ENCODE measurements around the gene SPAG6.

Gene SPAG6

DNA sequence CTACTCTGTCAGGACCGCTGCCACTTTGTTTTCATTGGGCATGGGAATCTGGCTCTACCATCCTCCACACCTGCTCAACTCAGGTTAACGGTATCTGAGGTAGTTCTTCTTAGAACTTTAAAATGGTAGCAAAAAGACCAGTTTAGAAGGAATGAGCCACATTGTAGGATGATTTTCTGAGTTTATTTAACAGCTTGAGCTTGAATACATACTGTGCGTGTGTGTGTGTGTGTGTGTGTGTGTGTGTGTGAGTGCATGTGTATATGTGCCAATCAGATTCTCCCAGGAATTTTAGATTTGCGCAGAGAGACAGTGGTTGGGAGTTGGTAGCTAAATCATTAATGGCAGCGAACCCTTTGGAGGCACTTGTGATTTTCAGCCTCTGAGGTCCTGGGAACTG lies 81.4 kb downstream of the SPAG6 start:
- Histone ChIP-seq H3K27ac (ENCODE audit: low read depth, low read length) (no peak overlapping the region), H3K36me3 (ENCODE audit: low read length) (no peaks in the 10 kb centered on the region), H3K4me3 (ENCODE audit: insufficient read depth, low read length, poor library complexity, severe bottlenecking) (no peak overlapping the region), H3K9me2 (replicated peaks; ENCODE audit: insufficient read depth, low read length) (no peaks in the 10 kb centered on the region), H3K79me2 (ENCODE audit: insufficient read depth, low read length) (no peaks in the 10 kb centered on the region), H3K9me3 (ENCODE audit: insufficient read depth, low read length) (no peaks in the 10 kb centered on the region), H4K20me1 (ENCODE audit: low read depth, low read length) (no peaks in the 10 kb centered on the region), H2AFZ (ENCODE audit: low read depth, low read length, severe bottlenecking) (no peak overlapping the region), H3K9ac (ENCODE audit: low read length) (no peak overlapping the region), H3K4me2 (ENCODE audit: low read depth, low read length, poor library complexity, severe bottlenecking) (no peak overlapping the region), H3F3A (ENCODE audit: insufficient read depth) (no peaks in the 10 kb centered on the region), H3K27me3 (ENCODE audit: low read length) (no peaks in the 10 kb centered on the region)
- TF ChIP-seq EZH2phosphoT487 (conservative IDR thresholded peaks at IDR 0.05; ENCODE audit: low read length) = no peak

DNA sequence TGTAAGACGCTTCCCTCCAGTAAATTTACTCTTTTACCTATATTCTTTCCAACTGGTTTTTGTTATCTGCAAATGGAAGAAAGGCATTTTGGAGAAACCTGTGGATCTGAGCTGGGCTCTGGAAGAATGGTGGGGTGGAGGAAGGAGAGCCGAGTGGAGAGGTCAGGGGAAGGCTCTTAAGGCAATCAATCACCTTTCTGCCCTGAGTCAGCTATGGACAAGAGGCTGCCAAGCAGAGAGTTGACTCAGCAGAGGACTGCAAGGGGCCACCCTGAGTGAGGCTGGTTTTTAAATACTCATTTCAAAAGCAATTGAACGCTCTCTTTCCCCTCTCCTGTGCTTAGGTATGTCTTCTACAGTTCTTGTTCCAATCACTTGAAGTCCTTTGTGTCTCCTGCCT lies 81.8 kb downstream of the SPAG6 start:
- H3K27me3 ChIP-seq (ENCODE audit: low read length) = no peaks in the 10 kb centered on the region
- no peak overlapping the region for H3K27ac ChIP-seq (ENCODE audit: low read depth, low read length)
- no peaks in the 10 kb centered on the region for H3K36me3 ChIP-seq (ENCODE audit: low read length)
- H3K9me2 ChIP-seq (replicated peaks; ENCODE audit: insufficient read depth, low read length) = no peaks in the 10 kb centered on the region
- no peaks in the 10 kb centered on the region for H4K20me1 ChIP-seq (ENCODE audit: low read depth, low read length)
- no peaks in the 10 kb centered on the region for H3K79me2 ChIP-seq (ENCODE audit: insufficient read depth, low read length)
- H2AFZ ChIP-seq (ENCODE audit: low read depth, low read length, severe bottlenecking) = no peak overlapping the region
- H3K9ac ChIP-seq (ENCODE audit: low read length) = no peak overlapping the region
- H3F3A ChIP-seq (ENCODE audit: insufficient read depth) = no peaks in the 10 kb centered on the region
- H3K4me2 ChIP-seq (ENCODE audit: low read depth, low read length, poor library complexity, severe bottlenecking) = no peak overlapping the region
- H3K9me3 ChIP-seq (ENCODE audit: insufficient read depth, low read length) = no peaks in the 10 kb centered on the region
- no peak overlapping the region for H3K4me3 ChIP-seq (ENCODE audit: insufficient read depth, low read length, poor library complexity, severe bottlenecking)
- no peak for TF ChIP-seq EZH2phosphoT487 (conservative IDR thresholded peaks at IDR 0.05; ENCODE audit: low read length)

DNA sequence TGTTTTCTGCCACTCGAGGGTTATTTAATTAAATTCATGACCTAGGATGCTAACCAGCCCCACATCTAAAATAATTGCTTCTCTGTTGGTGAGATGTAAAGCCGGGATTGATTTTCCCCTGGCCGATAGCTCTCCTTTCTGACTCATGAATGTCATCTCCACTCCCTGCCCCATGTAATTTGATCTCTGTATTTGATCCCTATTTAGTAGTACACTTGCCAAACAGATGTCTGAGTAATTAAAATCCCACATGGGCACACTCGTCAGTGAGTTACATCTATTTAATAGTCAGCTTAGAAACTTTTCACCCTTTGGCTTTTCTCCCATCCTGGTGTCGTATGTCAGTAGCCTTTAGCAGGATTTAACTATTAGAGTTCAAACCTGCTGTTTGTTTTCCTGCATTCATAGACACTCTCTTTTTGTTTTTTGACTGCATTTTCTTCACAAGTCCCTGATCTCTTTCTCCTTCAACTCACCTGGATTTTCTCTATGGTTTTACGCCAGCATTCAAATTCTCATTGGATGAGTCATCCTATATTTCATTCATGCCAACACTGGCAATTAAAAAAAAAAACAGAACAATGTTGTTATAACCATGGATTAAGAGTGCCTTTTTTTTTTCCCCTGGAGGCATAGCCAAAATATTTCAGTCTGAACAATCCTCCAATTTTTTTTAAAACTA lies 82.7 kb downstream of the SPAG6 start:
- Histone ChIP-seq H3K9me2 (replicated peaks; ENCODE audit: insufficient read depth, low read length) (no peaks in the 10 kb centered on the region), H3K27me3 (ENCODE audit: low read length) (no peaks in the 10 kb centered on the region), H3K4me2 (ENCODE audit: low read depth, low read length, poor library complexity, severe bottlenecking) (no peak overlapping the region), H3K36me3 (ENCODE audit: low read length) (no peaks in the 10 kb centered on the region), H3K9ac (ENCODE audit: low read length) (no peak overlapping the region), H3K9me3 (ENCODE audit: insufficient read depth, low read length) (no peaks in the 10 kb centered on the region), H3K79me2 (ENCODE audit: insufficient read depth, low read length) (no peaks in the 10 kb centered on the region), H2AFZ (ENCODE audit: low read depth, low read length, severe bottlenecking) (no peak overlapping the region), H3F3A (ENCODE audit: insufficient read depth) (no peaks in the 10 kb centered on the region), H3K4me3 (ENCODE audit: insufficient read depth, low read length, poor library complexity, severe bottlenecking) (no peak overlapping the region), H4K20me1 (ENCODE audit: low read depth, low read length) (no peaks in the 10 kb centered on the region), H3K27ac (ENCODE audit: low read depth, low read length) (no peak overlapping the region)
- TF ChIP-seq EZH2phosphoT487 (conservative IDR thresholded peaks at IDR 0.05; ENCODE audit: low read length) = no peak
- TF ChIP-seq, protein P1, sequence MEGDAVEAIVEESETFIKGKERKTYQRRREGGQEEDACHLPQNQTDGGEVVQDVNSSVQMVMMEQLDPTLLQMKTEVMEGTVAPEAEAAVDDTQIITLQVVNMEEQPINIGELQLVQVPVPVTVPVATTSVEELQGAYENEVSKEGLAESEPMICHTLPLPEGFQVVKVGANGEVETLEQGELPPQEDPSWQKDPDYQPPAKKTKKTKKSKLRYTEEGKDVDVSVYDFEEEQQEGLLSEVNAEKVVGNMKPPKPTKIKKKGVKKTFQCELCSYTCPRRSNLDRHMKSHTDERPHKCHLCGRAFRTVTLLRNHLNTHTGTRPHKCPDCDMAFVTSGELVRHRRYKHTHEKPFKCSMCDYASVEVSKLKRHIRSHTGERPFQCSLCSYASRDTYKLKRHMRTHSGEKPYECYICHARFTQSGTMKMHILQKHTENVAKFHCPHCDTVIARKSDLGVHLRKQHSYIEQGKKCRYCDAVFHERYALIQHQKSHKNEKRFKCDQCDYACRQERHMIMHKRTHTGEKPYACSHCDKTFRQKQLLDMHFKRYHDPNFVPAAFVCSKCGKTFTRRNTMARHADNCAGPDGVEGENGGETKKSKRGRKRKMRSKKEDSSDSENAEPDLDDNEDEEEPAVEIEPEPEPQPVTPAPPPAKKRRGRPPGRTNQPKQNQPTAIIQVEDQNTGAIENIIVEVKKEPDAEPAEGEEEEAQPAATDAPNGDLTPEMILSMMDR (IDR thresholded peaks at IDR 0.05; ENCODE audit: insufficient read depth, low read length, poor library complexity, severe bottlenecking) = no peak

DNA sequence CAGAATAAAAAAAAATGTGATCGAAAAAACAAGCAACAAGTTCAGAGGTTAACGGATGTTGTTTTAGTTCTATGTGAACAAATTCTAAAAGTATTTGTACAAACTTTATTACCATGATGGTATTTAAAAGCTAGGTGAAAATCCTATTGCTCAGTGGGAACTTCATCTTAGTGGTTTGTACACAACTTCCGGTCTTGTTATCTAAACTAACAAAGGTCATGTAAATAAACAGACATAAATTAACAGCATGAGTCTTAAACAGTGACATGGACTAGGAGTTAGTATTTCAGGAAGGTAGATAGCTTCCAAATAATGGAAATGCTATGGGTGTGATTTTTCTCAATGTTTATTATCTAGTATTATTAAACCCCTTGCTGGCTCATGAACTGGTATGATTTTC lies 83.8 kb downstream of the SPAG6 start:
- no peaks in the 10 kb centered on the region for H3K27me3 ChIP-seq (ENCODE audit: low read length)
- H3K27ac ChIP-seq (ENCODE audit: low read depth, low read length) = no peak overlapping the region
- H3K79me2 ChIP-seq (ENCODE audit: insufficient read depth, low read length) = no peaks in the 10 kb centered on the region
- H3K9me2 ChIP-seq (replicated peaks; ENCODE audit: insufficient read depth, low read length) = no peaks in the 10 kb centered on the region
- no peak overlapping the region for H3K9ac ChIP-seq (ENCODE audit: low read length)
- no peak overlapping the region for H3K4me2 ChIP-seq (ENCODE audit: low read depth, low read length, poor library complexity, severe bottlenecking)
- TF ChIP-seq, protein P1 (IDR thresholded peaks at IDR 0.05; ENCODE audit: insufficient read depth, low read length, poor library complexity, severe bottlenecking) = no peak
- no peak for TF ChIP-seq EZH2phosphoT487 (conservative IDR thresholded peaks at IDR 0.05; ENCODE audit: low read length)
- no peaks in the 10 kb centered on the region for H3K9me3 ChIP-seq (ENCODE audit: insufficient read depth, low read length)
- no peaks in the 10 kb centered on the region for H4K20me1 ChIP-seq (ENCODE audit: low read depth, low read length)
- no peak overlapping the region for H3K4me3 ChIP-seq (ENCODE audit: insufficient read depth, low read length, poor library complexity, severe bottlenecking)
- H2AFZ ChIP-seq (ENCODE audit: low read depth, low read length, severe bottlenecking) = no peak overlapping the region
- no peaks in the 10 kb centered on the region for H3K36me3 ChIP-seq (ENCODE audit: low read length)
- H3F3A ChIP-seq (ENCODE audit: insufficient read depth) = no peaks in the 10 kb centered on the region

Measured in SU-DHL-6 (cell line).